HG03575 (cell line): ENCODE measurements around the gene CCR2.
"Not testable (repeated sequence)": the region's sequence is repeated elsewhere in the genome, so short reads cannot be mapped to it uniquely, and the experiment has no call there.

Experiments used
- ATAC-seq: cut with Tn5 transposase; IDR thresholded peaks from one replicate; pipeline ENCODE4 v1.9.1; 2021; ENCODE audit not compliant: unreplicated experiment, insufficient number of reproducible peaks, low FRiP score; ENCODE audit errors: extremely low read depth

Gene CCR2

DNA sequence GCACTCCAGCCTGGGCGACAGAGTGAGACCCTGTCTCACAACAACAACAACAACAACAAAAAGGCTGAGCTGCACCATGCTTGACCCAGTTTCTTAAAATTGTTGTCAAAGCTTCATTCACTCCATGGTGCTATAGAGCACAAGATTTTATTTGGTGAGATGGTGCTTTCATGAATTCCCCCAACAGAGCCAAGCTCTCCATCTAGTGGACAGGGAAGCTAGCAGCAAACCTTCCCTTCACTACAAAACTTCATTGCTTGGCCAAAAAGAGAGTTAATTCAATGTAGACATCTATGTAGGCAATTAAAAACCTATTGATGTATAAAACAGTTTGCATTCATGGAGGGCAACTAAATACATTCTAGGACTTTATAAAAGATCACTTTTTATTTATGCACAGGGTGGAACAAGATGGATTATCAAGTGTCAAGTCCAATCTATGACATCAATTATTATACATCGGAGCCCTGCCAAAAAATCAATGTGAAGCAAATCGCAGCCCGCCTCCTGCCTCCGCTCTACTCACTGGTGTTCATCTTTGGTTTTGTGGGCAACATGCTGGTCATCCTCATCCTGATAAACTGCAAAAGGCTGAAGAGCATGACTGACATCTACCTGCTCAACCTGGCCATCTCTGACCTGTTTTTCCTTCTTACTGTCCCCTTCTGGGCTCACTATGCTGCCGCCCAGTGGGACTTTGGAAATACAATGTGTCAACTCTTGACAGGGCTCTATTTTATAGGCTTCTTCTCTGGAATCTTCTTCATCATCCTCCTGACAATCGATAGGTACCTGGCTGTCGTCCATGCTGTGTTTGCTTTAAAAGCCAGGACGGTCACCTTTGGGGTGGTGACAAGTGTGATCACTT lies 18.8 kb downstream of the CCR2 start:
- ATAC-seq = no peak

DNA sequence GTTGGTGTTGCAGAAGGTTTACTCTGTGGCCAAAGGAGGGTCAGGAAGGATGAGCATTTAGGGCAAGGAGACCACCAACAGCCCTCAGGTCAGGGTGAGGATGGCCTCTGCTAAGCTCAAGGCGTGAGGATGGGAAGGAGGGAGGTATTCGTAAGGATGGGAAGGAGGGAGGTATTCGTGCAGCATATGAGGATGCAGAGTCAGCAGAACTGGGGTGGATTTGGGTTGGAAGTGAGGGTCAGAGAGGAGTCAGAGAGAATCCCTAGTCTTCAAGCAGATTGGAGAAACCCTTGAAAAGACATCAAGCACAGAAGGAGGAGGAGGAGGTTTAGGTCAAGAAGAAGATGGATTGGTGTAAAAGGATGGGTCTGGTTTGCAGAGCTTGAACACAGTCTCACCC lies 20.8 kb downstream of the CCR2 start:
- ATAC-seq = no peak

GRCh38 chr3:46375218-46375617 lies 21.3 kb downstream of the CCR2 start:
- no peak for ATAC-seq

DNA sequence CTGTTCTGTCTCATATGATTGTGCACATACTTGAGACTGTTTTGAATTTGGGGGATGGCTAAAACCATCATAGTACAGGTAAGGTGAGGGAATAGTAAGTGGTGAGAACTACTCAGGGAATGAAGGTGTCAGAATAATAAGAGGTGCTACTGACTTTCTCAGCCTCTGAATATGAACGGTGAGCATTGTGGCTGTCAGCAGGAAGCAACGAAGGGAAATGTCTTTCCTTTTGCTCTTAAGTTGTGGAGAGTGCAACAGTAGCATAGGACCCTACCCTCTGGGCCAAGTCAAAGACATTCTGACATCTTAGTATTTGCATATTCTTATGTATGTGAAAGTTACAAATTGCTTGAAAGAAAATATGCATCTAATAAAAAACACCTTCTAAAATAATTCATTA lies 21.9 kb downstream of the CCR2 start:
- no peak for ATAC-seq

DNA sequence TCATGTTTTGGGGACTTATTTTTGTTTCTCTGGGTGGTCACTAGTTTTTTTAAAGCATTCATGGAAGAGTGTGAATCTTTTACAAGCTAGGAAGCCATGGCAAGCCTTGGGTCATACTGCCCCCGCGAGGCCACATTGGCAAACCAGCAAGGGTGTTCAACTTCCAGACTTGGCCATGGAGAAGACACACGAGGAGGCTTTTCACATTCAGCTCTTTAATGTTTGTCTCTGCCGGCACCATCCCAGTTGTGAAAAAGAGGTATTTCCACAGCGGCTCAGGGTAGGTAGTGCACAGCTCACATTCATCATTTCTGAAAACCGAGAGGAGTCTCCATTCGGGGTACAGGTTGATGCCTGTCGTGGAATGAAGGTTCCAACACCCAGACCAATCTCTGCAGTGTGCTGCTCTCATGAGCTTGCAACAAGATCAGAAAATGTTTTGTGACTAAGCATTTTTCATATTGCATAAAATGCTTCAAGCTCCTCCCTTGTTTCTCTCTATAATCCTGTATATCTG lies 24.6 kb downstream of the CCR2 start:
- ATAC-seq = no peak

GRCh38 chr3:46380471-46381221 lies 26.7 kb downstream of the CCR2 start:
- ATAC-seq = no peak

DNA sequence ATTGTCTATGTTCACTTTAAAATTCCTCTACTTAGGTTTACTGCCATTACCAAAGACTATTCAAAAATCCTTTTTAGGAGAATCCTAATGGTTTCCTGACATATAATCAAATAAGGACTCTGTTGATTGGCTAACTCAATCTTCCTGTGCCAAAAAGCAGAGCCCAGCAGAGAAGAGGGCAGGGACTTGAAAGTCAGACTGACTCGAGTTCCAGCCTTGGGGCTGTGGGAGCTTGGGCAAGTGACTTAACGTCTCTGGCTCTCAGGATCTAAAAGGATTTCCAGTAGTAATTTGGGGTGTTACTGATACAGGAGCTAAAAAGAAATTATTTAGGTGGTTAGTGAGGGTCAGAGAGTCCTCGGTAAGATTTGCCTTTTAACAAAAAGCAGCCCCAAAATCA lies 27.7 kb downstream of the CCR2 start:
- no peak for ATAC-seq

GRCh38 chr3:46383211-46383950 lies 29.5 kb downstream of the CCR2 start:
- ATAC-seq = no peak

DNA sequence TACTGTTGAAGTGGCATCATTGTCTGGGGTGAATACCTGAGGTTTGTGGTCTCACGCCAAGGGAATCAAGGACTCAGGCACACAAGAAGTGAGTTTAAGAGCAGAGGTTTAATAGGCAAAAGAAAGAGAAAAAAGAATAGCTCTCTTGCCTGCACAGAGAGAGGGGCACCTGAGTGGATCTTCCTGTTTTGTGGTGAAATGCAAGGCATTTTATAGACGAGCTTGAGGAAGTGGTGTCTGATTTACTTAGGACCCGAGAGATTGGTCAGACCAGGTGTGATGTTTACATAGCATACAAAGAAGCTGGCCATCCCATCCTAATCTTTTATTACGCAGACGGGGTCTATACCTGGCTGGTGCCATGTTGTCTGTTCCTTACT lies 30.0 kb downstream of the CCR2 start:
- no peak for ATAC-seq

GRCh38 chr3:46386205-46386604 lies 32.3 kb downstream of the CCR2 start:
- ATAC-seq = no peak

DNA sequence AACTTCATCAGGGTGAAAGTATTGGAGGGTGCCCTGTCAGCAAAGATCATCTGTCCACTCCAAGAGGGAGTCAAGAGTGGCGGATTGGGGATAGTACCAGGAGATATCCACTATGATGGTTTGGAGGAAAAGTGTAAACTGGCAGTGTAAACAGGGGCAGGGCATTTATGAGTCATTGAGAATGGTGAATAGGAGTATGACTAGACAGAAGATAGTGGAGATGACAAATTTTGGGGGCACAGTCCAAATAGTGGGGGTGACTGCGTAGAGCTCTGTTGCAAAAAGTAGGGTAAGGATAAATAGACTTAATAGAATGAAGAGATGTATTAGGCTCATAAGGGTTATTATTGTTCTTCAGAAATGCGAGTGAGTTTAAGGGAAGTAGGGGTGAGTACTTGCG lies 34.9 kb downstream of the CCR2 start:
- ATAC-seq = not testable (repeated sequence)

DNA sequence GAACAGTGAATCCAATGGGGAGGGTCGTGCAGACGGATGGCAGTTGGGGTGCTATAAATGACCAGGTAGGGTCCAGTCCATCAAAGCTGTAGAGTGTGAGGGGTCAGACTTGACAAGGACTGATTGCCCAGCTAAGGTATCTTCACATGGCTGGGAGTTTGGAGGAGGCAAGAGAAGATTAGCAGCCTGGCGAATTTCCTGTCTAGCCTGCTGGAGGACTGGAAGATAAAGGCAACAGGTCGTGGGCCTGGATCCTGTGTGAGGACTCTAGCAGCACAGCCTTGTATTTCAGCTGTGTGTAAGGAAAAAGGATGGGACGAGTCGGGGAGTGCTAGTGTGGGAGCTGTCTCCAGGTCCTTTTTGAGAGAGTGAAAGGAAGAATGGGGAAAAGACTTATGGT lies 35.4 kb downstream of the CCR2 start:
- no peak for ATAC-seq

- ATAC-seq = not testable (repeated sequence)
Measured at GRCh38 chr3:46391526-46391925, 37.6 kb downstream of the CCR2 start.

DNA sequence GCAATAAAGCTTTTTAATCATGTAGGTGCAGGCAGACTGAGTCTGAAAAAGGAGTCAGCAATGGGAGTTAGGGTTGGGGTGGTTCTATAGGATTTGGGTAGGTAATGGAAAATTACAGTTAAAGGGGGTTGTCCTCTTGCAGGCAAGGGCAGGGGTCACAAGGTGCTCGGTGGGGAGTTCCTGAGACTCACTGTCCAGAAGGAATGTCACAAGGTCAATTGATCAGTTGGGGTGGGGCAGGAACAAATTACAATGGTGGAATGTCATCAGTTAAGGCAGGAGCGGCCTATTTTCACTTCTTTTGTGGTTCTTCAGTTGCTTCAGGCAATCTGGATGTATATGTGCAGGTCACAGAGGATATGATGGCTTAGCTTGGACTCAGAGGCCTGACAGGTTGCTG lies 39.1 kb downstream of the CCR2 start:
- no peak for ATAC-seq

GRCh38 chr3:46393554-46394434 lies 39.9 kb downstream of the CCR2 start:
- no peak for ATAC-seq

- no peak for ATAC-seq
Measured at GRCh38 chr3:46395210-46395661, 41.3 kb downstream of the CCR2 start.

GRCh38 chr3:46395766-46396530 lies 42.0 kb downstream of the CCR2 start:
- no peak for ATAC-seq

DNA sequence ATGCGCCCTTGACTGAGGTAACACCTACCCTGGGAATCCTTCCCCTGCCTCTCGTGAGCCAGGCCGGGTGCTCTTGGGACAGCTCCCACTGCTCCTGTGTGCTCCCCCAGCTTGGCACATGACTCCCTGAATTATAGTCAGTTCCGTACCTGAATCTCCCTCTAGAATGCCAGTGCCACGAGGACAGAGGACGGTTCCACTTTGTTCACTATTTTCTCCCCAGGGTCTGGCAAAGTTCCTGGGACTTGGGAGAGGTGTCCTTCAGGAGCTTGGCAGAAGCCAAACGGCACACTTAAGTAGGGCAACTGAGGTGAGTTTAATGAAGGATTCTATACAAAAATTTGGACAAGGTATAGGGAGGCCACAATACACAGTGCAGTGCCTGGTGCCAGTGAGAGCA lies 43.2 kb downstream of the CCR2 start:
- no peak for ATAC-seq
